Esophagus squamous epithelium (tissue), 5 donors: Measurements from ENCODE around the gene TMEM218. TPM values are rescaled to one million over a fixed set of nuclear protein-coding genes. Genes with fewer than 3 reads are reported as not detected.

Source experiments
- DNase-seq: peaks from one replicate; lab custom pipeline; 2025; lab: John Stamatoyannopoulos, UW
- H3K27ac ChIP-seq, 4 donors: fragments of 200-600 bp; sonication (generic); one replicate each; pipeline ENCODE4 v1.5.1; 2016 to 2019; ENCODE audit warnings: mild to moderate bottlenecking in 1 of 4
- H3K27me3 ChIP-seq, 4 donors: fragments of 200-600 bp; sonication (generic); 1 replicate in 3 of 4; 2 replicates in 1 of 4; pipeline versions ENCODE4 v1.5.1 to v1.6.0; 2017 to 2021; ENCODE audit warnings: antibody characterized with exemption in 1 of 4
- H3K36me3 ChIP-seq, 3 donors: fragments of 200-600 bp; sonication (generic); one replicate each; pipeline ENCODE4 v1.5.1; 2016 to 2019
- H3K4me1 ChIP-seq, 3 donors: fragments of 200-600 bp; sonication (generic); one replicate each; pipeline ENCODE4 v1.5.1; 2017 to 2019
- H3K4me3 ChIP-seq, 4 donors: fragments of 200-600 bp; sonication (generic); 1 replicate in 3 of 4; 2 replicates in 1 of 4; pipeline ENCODE4 v1.5.1; 2016 to 2019; ENCODE audit warnings: mild to moderate bottlenecking in 2 of 4, moderate library complexity in 1 of 4
- H3K9me3 ChIP-seq, 3 donors: fragments of 200-600 bp; sonication (generic); one replicate each; pipeline ENCODE4 v1.5.1; 2016 to 2019
- POLR2A ChIP-seq, 4 donors: fragments of 450-650 bp; IDR thresholded peaks; one replicate each; pipeline ENCODE4 v1.6.1; 2017; ENCODE audit warnings: antibody characterized with exemption in 4 of 4, mild to moderate bottlenecking in 4 of 4, moderate library complexity in 3 of 4
- WGBS, 2 donors: methylation state at CpG; one replicate each; pipeline ENCODE4 v1.1.5; 2018; 5-methylcytosine and 5-hydroxymethylcytosine counted together
- intact Hi-C: fragments of 100-400 bp; cut with DNase I; formaldehyde crosslinking; loops from one replicate; pipeline ENCODE4 v1.15.0; 2022
- total RNA-seq, 4 donors: library from RNA; depleted of rRNA; stranded (reverse); fragments of >200 nt; gene quantifications; one replicate each; pipeline ENCODE4 v1.1.0, GENCODE V29; 2016
- TF ChIP-seq, protein P1 (sequence below), 6 experiments: fragments of 450-650 bp in 4 of 6; fragments of 200-600 bp in 2 of 6; sonication (generic) in 2 of 6; IDR thresholded peaks; one replicate each; pipeline ENCODE4 v1.5.1; 2016 to 2019; ENCODE audit warnings: antibody characterized with exemption in 6 of 6, mild to moderate bottlenecking in 4 of 6, moderate library complexity in 4 of 6
- donor health status: DM: yes; HTN: yes; CAD: no.

The TMEM218 gene
- total RNA-seq, 4 donors from 2014 or later: 7.5 to 17.3 (median 13.9) TPM

GRCh38 chr11:125101596-125101995 is 9.8 kb downstream of the TMEM218 start:
- no peak overlapping the region for H3K27ac ChIP-seq
- TF ChIP-seq, protein P1, sequence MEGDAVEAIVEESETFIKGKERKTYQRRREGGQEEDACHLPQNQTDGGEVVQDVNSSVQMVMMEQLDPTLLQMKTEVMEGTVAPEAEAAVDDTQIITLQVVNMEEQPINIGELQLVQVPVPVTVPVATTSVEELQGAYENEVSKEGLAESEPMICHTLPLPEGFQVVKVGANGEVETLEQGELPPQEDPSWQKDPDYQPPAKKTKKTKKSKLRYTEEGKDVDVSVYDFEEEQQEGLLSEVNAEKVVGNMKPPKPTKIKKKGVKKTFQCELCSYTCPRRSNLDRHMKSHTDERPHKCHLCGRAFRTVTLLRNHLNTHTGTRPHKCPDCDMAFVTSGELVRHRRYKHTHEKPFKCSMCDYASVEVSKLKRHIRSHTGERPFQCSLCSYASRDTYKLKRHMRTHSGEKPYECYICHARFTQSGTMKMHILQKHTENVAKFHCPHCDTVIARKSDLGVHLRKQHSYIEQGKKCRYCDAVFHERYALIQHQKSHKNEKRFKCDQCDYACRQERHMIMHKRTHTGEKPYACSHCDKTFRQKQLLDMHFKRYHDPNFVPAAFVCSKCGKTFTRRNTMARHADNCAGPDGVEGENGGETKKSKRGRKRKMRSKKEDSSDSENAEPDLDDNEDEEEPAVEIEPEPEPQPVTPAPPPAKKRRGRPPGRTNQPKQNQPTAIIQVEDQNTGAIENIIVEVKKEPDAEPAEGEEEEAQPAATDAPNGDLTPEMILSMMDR (IDR thresholded peaks at IDR 0.05): no peak
- TF ChIP-seq POLR2A (IDR thresholded peaks at IDR 0.05): no peak
- peaks cover 0 to 4% (median 0%) of the 10 kb centered on the region in 3 donors for H3K4me1 ChIP-seq
- no peak for DNase-seq
- intact Hi-C loops: no loop called here
- no peak overlapping the region for H3K4me3 ChIP-seq
- H3K9me3 ChIP-seq: no peaks in the 10 kb centered on the region
- no peaks in the 10 kb centered on the region for H3K27me3 ChIP-seq
- WGBS, 2 donors: 90 to 92% methylated on average over 3 of the region's 3 CpGs
- peaks cover 0 to 60% (median 4%) of the 10 kb centered on the region in 3 donors for H3K36me3 ChIP-seq

GRCh38 chr11:125100136-125100535 is 11.3 kb downstream of the TMEM218 start:
- DNase-seq: no peak
- intact Hi-C loops: no loop called here
- H3K9me3 ChIP-seq: no peaks in the 10 kb centered on the region
- TF ChIP-seq, protein P1 (IDR thresholded peaks at IDR 0.05): no peak
- TF ChIP-seq POLR2A (IDR thresholded peaks at IDR 0.05): no peak
- H3K4me3 ChIP-seq: no peak overlapping the region
- peaks cover 0 to 74% (median 4%) of the 10 kb centered on the region in 3 donors for H3K36me3 ChIP-seq
- H3K27me3 ChIP-seq: no peaks in the 10 kb centered on the region
- no peaks in the 10 kb centered on the region for H3K4me1 ChIP-seq
- H3K27ac ChIP-seq: no peak overlapping the region
- WGBS, 2 donors: 81 to 90% methylated on average over 2 of the region's 2 CpGs

GRCh38 chr11:125094731-125095130 is 16.7 kb downstream of the TMEM218 start:
- H3K27ac ChIP-seq: no peak overlapping the region
- peaks cover 0 to 48% (median 4%) of the 10 kb centered on the region in 3 donors for H3K36me3 ChIP-seq
- intact Hi-C loops: no loop called here
- 92 to 100% methylated on average over 2 of the region's 2 CpGs for WGBS, 2 donors
- TF ChIP-seq POLR2A (IDR thresholded peaks at IDR 0.05): no peak
- TF ChIP-seq, protein P1 (IDR thresholded peaks at IDR 0.05): no peak
- H3K4me3 ChIP-seq: no peak overlapping the region
- H3K27me3 ChIP-seq: no peaks in the 10 kb centered on the region
- no peak for DNase-seq
- H3K4me1 ChIP-seq: peaks cover 0 to 12% (median 0%) of the 10 kb centered on the region in 3 donors
- H3K9me3 ChIP-seq: no peaks in the 10 kb centered on the region

- 75 to 81% methylated on average over 4 of the region's 4 CpGs for WGBS, 2 donors
- peaks cover 0 to 12% (median 0%) of the 10 kb centered on the region in 3 donors for H3K4me1 ChIP-seq
- H3K4me3 ChIP-seq: no peak overlapping the region
- no peaks in the 10 kb centered on the region for H3K27me3 ChIP-seq
- DNase-seq: no peak
- TF ChIP-seq, protein P1 (IDR thresholded peaks at IDR 0.05): no peak
- TF ChIP-seq POLR2A (IDR thresholded peaks at IDR 0.05): no peak
- no peak overlapping the region for H3K27ac ChIP-seq
- peaks cover 0 to 36% (median 4%) of the 10 kb centered on the region in 3 donors for H3K36me3 ChIP-seq
- H3K9me3 ChIP-seq: no peaks in the 10 kb centered on the region
- intact Hi-C loops: no loop called here
Observed at GRCh38 chr11:125093502-125093901, 17.9 kb downstream of the TMEM218 start.

- 86% methylated on average over 5 to 6 of the region's 6 CpGs for WGBS, 2 donors
- intact Hi-C loops: no loop called here
Observed at GRCh38 chr11:125092669-125093068, 18.8 kb downstream of the TMEM218 start.

More at GRCh38 chr11:125092669-125093068, 18.8 kb downstream of the TMEM218 start:
- TF ChIP-seq POLR2A (IDR thresholded peaks at IDR 0.05): no peak
- TF ChIP-seq, protein P1 (IDR thresholded peaks at IDR 0.05): no peak
- peaks cover 0 to 28% (median 4%) of the 10 kb centered on the region in 3 donors for H3K36me3 ChIP-seq
- H3K4me3 ChIP-seq: no peak overlapping the region
- DNase-seq: no peak
- no peak overlapping the region for H3K27ac ChIP-seq
- no peaks in the 10 kb centered on the region for H3K9me3 ChIP-seq
- no peaks in the 10 kb centered on the region for H3K27me3 ChIP-seq
- peaks cover 0 to 12% (median 0%) of the 10 kb centered on the region in 3 donors for H3K4me1 ChIP-seq
